Measurements from ENCODE around the gene CHCHD6. TPM values are rescaled to one million over a fixed set of nuclear protein-coding genes. Genes with fewer than 3 reads are reported as not detected.

CHCHD6 gene
- total and polyA plus RNA-seq, 8 donors, result 5.0 to 10.9 (median 6.0) TPM

DNA sequence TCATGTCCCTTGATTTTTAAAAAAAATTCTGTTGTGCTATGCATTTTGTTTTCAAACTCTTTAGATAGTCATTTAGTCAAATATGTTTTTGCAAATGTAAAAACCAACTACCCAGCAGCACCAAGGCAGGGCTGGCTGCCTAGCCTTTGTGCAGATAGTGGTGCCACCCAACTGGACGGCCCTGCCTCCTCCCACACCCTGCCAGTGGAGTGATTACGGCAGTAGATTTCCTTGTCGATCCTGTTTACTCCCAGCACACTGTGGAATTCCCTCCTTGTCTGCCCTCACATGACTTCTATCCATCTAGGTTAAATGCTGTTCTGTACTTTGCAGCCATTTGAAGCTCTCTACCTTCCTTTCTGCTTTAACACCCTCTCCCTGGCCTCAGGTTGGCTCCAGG is 199.5 kb downstream of the CHCHD6 start:
- H3K4me1 ChIP-seq, result no peaks in the 10 kb centered on the region
- DNase-seq (no peak), FAIRE-seq (no peak), ATAC-seq (peak in 3 of 4 donors; percentile 38 to 54 (median 53))
- no peak overlapping the region for H3K27ac ChIP-seq
- no peaks in the 10 kb centered on the region for H3K36me3 ChIP-seq
- WGBS, 2 donors, result 26 to 31% methylated on average over 3 of the region's 3 CpGs
- H3K27me3 ChIP-seq, result no peaks in the 10 kb centered on the region
- H3K9me3 ChIP-seq, result no peaks in the 10 kb centered on the region
- intact Hi-C loops (cut with DNase I), result no loop called here
- H3K4me3 ChIP-seq, result no peak overlapping the region
- TF ChIP-seq CTCF (IDR thresholded peaks at IDR 0.05), result no peak

GRCh38 chr3:126907557-126907956 is 203.5 kb downstream of the CHCHD6 start:
- no peaks in the 10 kb centered on the region for H3K27me3 ChIP-seq
- FAIRE-seq (no peak), DNase-seq (no peak), ATAC-seq (no peak)
- H3K4me3 ChIP-seq, result no peak overlapping the region
- H3K27ac ChIP-seq, result no peak overlapping the region
- no peaks in the 10 kb centered on the region for H3K36me3 ChIP-seq
- no peaks in the 10 kb centered on the region for H3K4me1 ChIP-seq
- WGBS, 2 donors, result 89% methylated on average over 3 of the region's 3 CpGs
- intact Hi-C loops (cut with DNase I), result no loop called here
- TF ChIP-seq CTCF (IDR thresholded peaks at IDR 0.05), result no peak
- H3K9me3 ChIP-seq, result no peaks in the 10 kb centered on the region

DNA sequence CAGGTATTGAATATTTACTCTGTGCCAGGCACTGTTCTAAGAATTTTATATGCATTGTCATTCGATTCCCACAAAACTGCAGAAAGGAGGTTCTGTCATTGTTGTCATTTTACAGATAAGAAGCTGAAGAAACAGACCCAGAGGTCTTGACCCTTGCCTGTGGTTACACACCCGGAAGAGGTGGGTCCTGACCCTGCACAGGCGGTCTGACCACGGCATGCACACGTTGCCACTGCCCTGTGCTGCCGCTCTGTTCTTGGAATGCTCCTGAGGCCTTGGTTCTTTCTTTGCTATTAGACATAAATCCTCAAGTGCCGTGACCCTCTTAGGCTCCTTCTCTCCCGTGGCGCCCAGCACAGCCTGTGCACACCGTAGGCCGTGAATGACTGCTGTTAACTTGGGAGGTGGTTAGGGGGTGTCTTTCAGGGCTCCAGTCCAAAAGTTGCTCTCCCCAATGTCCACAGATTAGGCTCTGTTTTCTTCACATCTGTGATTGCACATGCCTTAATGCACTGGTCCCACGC is 204.8 kb downstream of the CHCHD6 start:
- no peak for TF ChIP-seq CTCF (IDR thresholded peaks at IDR 0.05)
- no peak overlapping the region for H3K27ac ChIP-seq
- intact Hi-C loops (cut with DNase I), result no loop called here
- no peaks in the 10 kb centered on the region for H3K27me3 ChIP-seq
- no peak for ATAC-seq
- no peak for DNase-seq
- 89 to 90% methylated on average over 12 of the region's 12 CpGs for WGBS, 2 donors
- H3K36me3 ChIP-seq, result no peaks in the 10 kb centered on the region
- FAIRE-seq, result no peak
- H3K4me3 ChIP-seq, result no peak overlapping the region
- H3K9me3 ChIP-seq, result no peaks in the 10 kb centered on the region
- H3K4me1 ChIP-seq, result no peaks in the 10 kb centered on the region

DNA sequence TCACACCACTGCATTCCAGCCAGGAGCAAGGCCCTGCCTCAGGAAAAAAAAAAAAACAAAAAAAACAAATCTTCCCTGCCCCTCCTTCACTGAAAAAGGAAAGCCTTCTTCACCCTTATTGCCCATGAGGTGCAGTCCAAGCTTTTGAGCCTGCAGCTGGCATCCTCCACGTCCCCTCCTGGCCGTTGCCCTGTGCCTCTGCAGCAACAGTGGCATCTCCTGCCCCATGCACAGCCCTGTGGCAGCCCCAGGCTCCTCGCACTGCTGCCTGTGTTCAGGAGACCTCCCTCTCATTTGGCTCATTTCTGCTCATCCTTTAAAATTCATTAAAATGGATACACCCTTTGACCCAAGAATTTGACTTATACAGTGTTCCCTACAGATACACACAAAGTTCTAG is 206.2 kb downstream of the CHCHD6 start:
- no peak for DNase-seq

More for the DNA sequence above, 206.2 kb downstream of the CHCHD6 start:
- H3K36me3 ChIP-seq, result no peaks in the 10 kb centered on the region
- ATAC-seq, result no peak
- H3K27ac ChIP-seq, result no peak overlapping the region
- H3K9me3 ChIP-seq, result no peaks in the 10 kb centered on the region
- FAIRE-seq, result no peak
- H3K4me1 ChIP-seq, result no peaks in the 10 kb centered on the region
- no peak overlapping the region for H3K4me3 ChIP-seq
- intact Hi-C loops (cut with DNase I), result no loop called here
- TF ChIP-seq CTCF (IDR thresholded peaks at IDR 0.05), result no peak
- H3K27me3 ChIP-seq, result no peaks in the 10 kb centered on the region
- WGBS, 2 donors, result 95 to 100% methylated on average over 3 of the region's 3 CpGs

Data from pancreas (tissue), 10 donors.